ENCODE results near the gene POLE2.

POLE2 gene

GRCh38 chr14:49615776-49616175 lies 72.2 kb downstream of the POLE2 start:
- no peak overlapping the region for H4K91ac ChIP-seq (ENCODE audit: low read depth, low read length)

GRCh38 chr14:49614196-49614595 lies 73.8 kb downstream of the POLE2 start:
- no CpG with 5 or more reads among the region's 2 CpGs for WGBS (ENCODE audit: extremely low coverage, insufficient coverage, insufficient read length)

More at GRCh38 chr14:49615776-49616175, 72.2 kb downstream of the POLE2 start:
- DNase-seq: peak; percentile 72 to 88
- peaks cover 14% of the 10 kb centered on the region for H3K79me2 ChIP-seq (ENCODE audit: control insufficient read depth, insufficient read depth, low read length, poor library complexity)
- peaks cover 5 to 11% of the 10 kb centered on the region in 2 experiments for H3K36me3 ChIP-seq (ENCODE audit: control insufficient read depth in 1 of 2, insufficient read depth in 2 of 2, low read length in 2 of 2)
- H3K9me3 ChIP-seq (ENCODE audit: insufficient read depth, low read depth, low read length): no peaks in the 10 kb centered on the region
- no peak overlapping the region for H3K4ac ChIP-seq (ENCODE audit: low read depth, low read length)
- no peaks in the 10 kb centered on the region for H3K27me3 ChIP-seq (ENCODE audit: insufficient read depth, low read length)
- H3K27ac ChIP-seq (ENCODE audit: low read depth, low read length): no peak overlapping the region
- no peak overlapping the region for H2AFZ ChIP-seq (ENCODE audit: insufficient read depth, low read length, poor library complexity)
- no peak overlapping the region for H3K23ac ChIP-seq (ENCODE audit: low read length)
- peaks cover 7% of the 10 kb centered on the region for H3K79me1 ChIP-seq (ENCODE audit: low read length)
- H3K9ac ChIP-seq (ENCODE audit: low read length): no peak overlapping the region
- no peak overlapping the region for H3K4me3 ChIP-seq (ENCODE audit: low read depth, low read length)
- no peak overlapping the region for H3K14ac ChIP-seq (ENCODE audit: low read length)
- H2BK12ac ChIP-seq (ENCODE audit: low read length): no peak overlapping the region
- H3K4me2 ChIP-seq (ENCODE audit: low read length): no peak overlapping the region
- H3K18ac ChIP-seq (ENCODE audit: low read length): no peak overlapping the region
- H4K8ac ChIP-seq (ENCODE audit: low read depth, low read length): no peak overlapping the region
- no peak overlapping the region for H2BK120ac ChIP-seq (ENCODE audit: insufficient read depth, low read length, poor library complexity)
- WGBS (ENCODE audit: extremely low coverage, insufficient coverage, insufficient read length): no CpG with 5 or more reads among the region's 6 CpGs
- H3K4me1 ChIP-seq (ENCODE audit: control insufficient read depth in 1 of 2, insufficient read depth in 2 of 2, low read length in 2 of 2): peaks cover 0 to 2% of the 10 kb centered on the region in 2 experiments
- H4K12ac ChIP-seq (ENCODE audit: low read depth, low read length): no peak overlapping the region
- H2AK5ac ChIP-seq (ENCODE audit: low read length): no peak overlapping the region
- no peak overlapping the region for H2BK5ac ChIP-seq (ENCODE audit: low read depth, low read length, poor library complexity)

GRCh38 chr14:49612671-49613070 lies 75.3 kb downstream of the POLE2 start:
- Histone ChIP-seq H3K9me3 (ENCODE audit: insufficient read depth, low read depth, low read length) (no peaks in the 10 kb centered on the region), H3K4me1 (ENCODE audit: control insufficient read depth in 1 of 2, insufficient read depth in 2 of 2, low read length in 2 of 2) (no peaks in the 10 kb centered on the region), H3K79me2 (ENCODE audit: control insufficient read depth, insufficient read depth, low read length, poor library complexity) (peaks cover 1% of the 10 kb centered on the region), H2AFZ (ENCODE audit: insufficient read depth, low read length, poor library complexity) (no peak overlapping the region), H3K79me1 (ENCODE audit: low read length) (no peaks in the 10 kb centered on the region), H4K91ac (ENCODE audit: low read depth, low read length) (no peak overlapping the region), H2BK5ac (ENCODE audit: low read depth, low read length, poor library complexity) (no peak overlapping the region), H3K4me3 (ENCODE audit: low read depth, low read length) (no peak overlapping the region), H3K4ac (ENCODE audit: low read depth, low read length) (no peak overlapping the region), H3K23ac (ENCODE audit: low read length) (no peak overlapping the region), H4K12ac (ENCODE audit: low read depth, low read length) (no peak overlapping the region), H2AK5ac (ENCODE audit: low read length) (no peak overlapping the region), H3K27me3 (ENCODE audit: insufficient read depth, low read length) (no peaks in the 10 kb centered on the region), H3K18ac (ENCODE audit: low read length) (no peak overlapping the region), H4K8ac (ENCODE audit: low read depth, low read length) (no peak overlapping the region), H2BK12ac (ENCODE audit: low read length) (no peak overlapping the region), H3K36me3 (ENCODE audit: control insufficient read depth in 1 of 2, insufficient read depth in 2 of 2, low read length in 2 of 2) (peaks cover 4 to 6% of the 10 kb centered on the region in 2 experiments), H3K4me2 (ENCODE audit: low read length) (no peak overlapping the region), H2BK120ac (ENCODE audit: insufficient read depth, low read length, poor library complexity) (no peak overlapping the region), H3K14ac (ENCODE audit: low read length) (no peak overlapping the region), H3K27ac (ENCODE audit: low read depth, low read length) (no peak overlapping the region), H3K9ac (ENCODE audit: low read length) (no peak overlapping the region)
- no peak for DNase-seq
- WGBS (ENCODE audit: extremely low coverage, insufficient coverage, insufficient read length): no CpG with 5 or more reads among the region's 8 CpGs

More at GRCh38 chr14:49614196-49614595, 73.8 kb downstream of the POLE2 start:
- Histone ChIP-seq H3K9me3 (ENCODE audit: insufficient read depth, low read depth, low read length) (no peaks in the 10 kb centered on the region), H3K18ac (ENCODE audit: low read length) (no peak overlapping the region), H3K36me3 (ENCODE audit: control insufficient read depth in 1 of 2, insufficient read depth in 2 of 2, low read length in 2 of 2) (peaks cover 5 to 14% of the 10 kb centered on the region in 2 experiments), H3K4me1 (ENCODE audit: control insufficient read depth in 1 of 2, insufficient read depth in 2 of 2, low read length in 2 of 2) (no peaks in the 10 kb centered on the region), H3K4ac (ENCODE audit: low read depth, low read length) (no peak overlapping the region), H3K9ac (ENCODE audit: low read length) (no peak overlapping the region), H4K8ac (ENCODE audit: low read depth, low read length) (no peak overlapping the region), H2AK5ac (ENCODE audit: low read length) (no peak overlapping the region), H2BK5ac (ENCODE audit: low read depth, low read length, poor library complexity) (no peak overlapping the region), H2BK12ac (ENCODE audit: low read length) (no peak overlapping the region), H3K23ac (ENCODE audit: low read length) (no peak overlapping the region), H3K27ac (ENCODE audit: low read depth, low read length) (no peak overlapping the region), H4K12ac (ENCODE audit: low read depth, low read length) (no peak overlapping the region), H3K79me2 (ENCODE audit: control insufficient read depth, insufficient read depth, low read length, poor library complexity) (peaks cover 2% of the 10 kb centered on the region), H4K91ac (ENCODE audit: low read depth, low read length) (no peak overlapping the region), H3K79me1 (ENCODE audit: low read length) (no peaks in the 10 kb centered on the region), H3K14ac (ENCODE audit: low read length) (no peak overlapping the region), H3K4me3 (ENCODE audit: low read depth, low read length) (no peak overlapping the region), H3K27me3 (ENCODE audit: insufficient read depth, low read length) (no peaks in the 10 kb centered on the region), H2BK120ac (ENCODE audit: insufficient read depth, low read length, poor library complexity) (no peak overlapping the region), H3K4me2 (ENCODE audit: low read length) (no peak overlapping the region), H2AFZ (ENCODE audit: insufficient read depth, low read length, poor library complexity) (no peak overlapping the region)
- DNase-seq: peak in 1 of 2 donors; percentile 37

GRCh38 chr14:49612251-49612650 lies 75.8 kb downstream of the POLE2 start:
- Histone ChIP-seq H2BK5ac (ENCODE audit: low read depth, low read length, poor library complexity) (no peak overlapping the region), H3K27me3 (ENCODE audit: insufficient read depth, low read length) (no peaks in the 10 kb centered on the region), H3K14ac (ENCODE audit: low read length) (no peak overlapping the region), H3K4me3 (ENCODE audit: low read depth, low read length) (no peak overlapping the region), H3K9me3 (ENCODE audit: insufficient read depth, low read depth, low read length) (no peaks in the 10 kb centered on the region), H4K8ac (ENCODE audit: low read depth, low read length) (no peak overlapping the region), H4K12ac (ENCODE audit: low read depth, low read length) (no peak overlapping the region), H3K4me2 (ENCODE audit: low read length) (no peak overlapping the region), H3K27ac (ENCODE audit: low read depth, low read length) (no peak overlapping the region), H3K79me1 (ENCODE audit: low read length) (no peaks in the 10 kb centered on the region), H2AFZ (ENCODE audit: insufficient read depth, low read length, poor library complexity) (no peak overlapping the region), H3K4me1 (ENCODE audit: control insufficient read depth in 1 of 2, insufficient read depth in 2 of 2, low read length in 2 of 2) (no peaks in the 10 kb centered on the region), H2BK120ac (ENCODE audit: insufficient read depth, low read length, poor library complexity) (no peak overlapping the region), H3K18ac (ENCODE audit: low read length) (no peak overlapping the region), H4K91ac (ENCODE audit: low read depth, low read length) (no peak overlapping the region), H2BK12ac (ENCODE audit: low read length) (no peak overlapping the region), H2AK5ac (ENCODE audit: low read length) (no peak overlapping the region), H3K36me3 (ENCODE audit: control insufficient read depth in 1 of 2, insufficient read depth in 2 of 2, low read length in 2 of 2) (peaks cover 4 to 6% of the 10 kb centered on the region in 2 experiments), H3K9ac (ENCODE audit: low read length) (no peak overlapping the region), H3K4ac (ENCODE audit: low read depth, low read length) (no peak overlapping the region), H3K23ac (ENCODE audit: low read length) (no peak overlapping the region), H3K79me2 (ENCODE audit: control insufficient read depth, insufficient read depth, low read length, poor library complexity) (peaks cover 1% of the 10 kb centered on the region)
- DNase-seq: peak in 1 of 2 donors; percentile 55
- WGBS (ENCODE audit: extremely low coverage, insufficient coverage, insufficient read length): no CpG with 5 or more reads among the region's 4 CpGs
